HG03460 (cell line): ENCODE results near the gene TAF11L3.
"Not testable (repeated sequence)": the region's sequence is repeated elsewhere in the genome, so short reads cannot be mapped to it uniquely, and the experiment has no call there.

Experiments used
- ATAC-seq: cut with Tn5 transposase; IDR thresholded peaks from one replicate; pipeline ENCODE4 v1.9.1; 2021; ENCODE audit not compliant: unreplicated experiment

TAF11L3 gene

DNA sequence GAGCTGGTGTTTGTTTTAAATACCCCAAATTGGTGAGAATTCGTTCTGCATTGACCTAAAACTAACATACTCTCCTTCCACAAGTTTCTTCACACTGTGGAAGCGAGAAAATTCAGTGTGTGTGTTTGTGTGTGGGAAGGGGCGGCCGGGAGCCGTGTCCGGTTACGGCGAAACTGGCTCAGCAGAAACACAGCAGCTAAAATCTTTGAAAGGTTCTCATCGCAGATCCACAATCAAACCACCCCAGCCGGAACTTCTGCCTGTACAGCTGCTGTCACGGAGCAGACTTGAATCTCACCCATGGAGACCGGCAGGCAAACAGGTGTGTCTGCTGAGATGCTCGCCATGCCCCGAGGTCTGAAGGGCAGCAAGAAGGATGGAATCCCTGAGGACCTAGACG lies at the start of gene TAF11L3:
TSS of gene TAF11L3 (plus strand) at position 301 of the 400 bp plus-strand sequence.
- ATAC-seq, result not testable (repeated sequence)

DNA sequence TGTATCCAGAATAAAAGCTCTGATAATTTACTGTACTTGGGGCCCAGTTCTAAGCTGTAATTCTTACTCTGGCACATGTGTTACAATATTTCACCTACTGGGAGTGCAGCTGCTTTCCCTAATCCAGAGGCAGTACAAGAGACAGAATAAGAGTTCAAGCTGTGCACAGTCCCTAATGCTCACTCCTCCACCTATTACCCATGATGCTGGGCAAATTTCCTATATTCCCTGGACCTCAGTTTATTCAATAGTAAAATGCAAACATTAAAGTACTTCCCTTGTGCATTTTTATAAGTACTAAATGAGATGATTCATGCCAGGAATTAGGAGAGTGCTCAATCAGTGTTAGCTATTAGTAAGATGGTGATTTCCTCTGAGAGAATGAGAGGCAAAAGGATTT lies 48.1 kb upstream of the TAF11L3 start:
- no peak for ATAC-seq

DNA sequence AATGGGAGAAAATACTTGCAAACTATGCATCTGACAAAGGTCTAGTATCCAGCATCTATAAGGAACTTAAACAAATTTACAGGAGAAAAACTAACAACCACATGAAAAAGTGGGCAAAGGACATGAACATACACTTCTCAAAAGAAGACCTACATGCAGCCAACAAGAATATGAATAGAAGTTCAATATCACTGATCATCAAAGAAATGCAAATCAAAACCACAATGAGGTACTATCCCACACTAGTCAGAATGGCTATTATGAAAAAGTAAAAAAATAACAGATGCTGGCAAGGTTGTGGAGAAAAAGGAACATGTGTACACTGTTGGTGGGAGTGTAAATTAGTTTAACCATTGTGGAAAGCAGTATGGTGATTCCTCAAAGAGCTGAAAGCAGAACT lies 43.1 kb upstream of the TAF11L3 start:
- ATAC-seq, result not testable (repeated sequence)

DNA sequence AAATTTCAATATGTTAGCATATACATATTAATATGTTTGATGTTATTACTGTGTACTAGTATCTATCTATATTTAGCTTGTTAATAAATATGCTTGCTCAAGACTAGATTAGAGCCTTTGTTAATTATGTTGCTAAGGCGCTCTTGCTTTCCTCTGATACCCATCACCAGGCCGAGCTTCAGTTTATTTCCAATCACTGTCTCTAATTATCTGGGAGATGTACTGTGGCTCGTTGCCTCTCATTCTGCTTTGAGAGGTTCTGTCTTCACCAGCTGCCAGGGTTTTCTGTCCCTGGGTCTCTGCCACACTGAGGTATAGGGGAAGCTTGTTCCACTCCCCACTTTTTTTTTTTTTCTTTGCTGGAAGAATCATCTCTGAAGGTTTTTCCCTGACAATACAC lies 41.1 kb upstream of the TAF11L3 start:
- ATAC-seq, result no peak

DNA sequence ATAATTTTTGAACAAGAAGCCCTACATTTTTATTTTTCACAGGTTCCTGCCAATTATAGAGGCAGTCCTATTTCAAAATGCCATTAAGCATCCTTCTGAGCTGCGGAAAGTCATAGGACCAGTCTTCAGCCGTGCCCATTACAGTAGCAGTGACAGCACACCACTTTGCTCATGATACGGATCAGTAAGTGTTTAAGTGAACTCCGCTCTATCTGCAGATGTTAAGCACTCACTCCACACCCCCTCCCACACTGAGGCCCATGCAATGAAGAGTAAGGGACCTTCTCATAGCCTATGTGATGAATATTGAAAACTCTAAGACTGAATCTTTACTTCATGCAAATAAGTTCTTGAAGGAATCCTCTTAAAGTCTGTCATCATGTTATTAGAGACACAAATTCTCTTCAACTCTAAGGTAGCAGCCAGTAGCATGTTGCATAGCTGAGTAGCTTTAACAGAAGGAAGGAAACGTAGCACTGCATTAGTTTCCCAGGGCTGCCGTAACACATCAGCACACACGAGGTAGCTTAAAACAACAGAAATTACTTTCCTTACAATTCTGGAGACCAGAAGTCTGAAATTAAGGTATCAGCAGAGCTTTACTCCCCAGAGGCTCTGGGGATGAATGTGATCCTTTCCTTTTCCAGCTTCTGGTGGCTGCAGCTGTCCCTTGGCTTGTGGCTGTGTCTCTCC lies 40.4 kb upstream of the TAF11L3 start:
- no peak for ATAC-seq

DNA sequence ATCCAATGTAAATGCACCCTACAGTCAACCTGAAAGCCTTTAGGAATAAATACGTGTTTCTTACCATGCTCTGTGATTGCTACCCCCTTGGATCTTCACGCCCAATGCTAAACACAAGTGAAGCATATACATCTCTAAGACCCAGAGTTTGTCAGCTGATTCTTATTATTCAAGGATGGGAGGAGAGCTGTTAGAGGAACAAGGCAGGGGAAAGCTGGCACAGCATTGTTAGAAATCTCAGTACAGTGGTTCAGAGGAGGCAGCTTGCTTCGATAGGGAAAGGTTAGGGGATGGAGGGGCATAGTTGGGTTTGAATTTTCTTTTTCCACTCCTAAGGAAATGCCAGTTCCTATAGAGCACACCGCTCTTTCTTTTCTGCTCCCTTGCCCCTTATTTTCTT lies 36.8 kb upstream of the TAF11L3 start:
- ATAC-seq, result no peak

DNA sequence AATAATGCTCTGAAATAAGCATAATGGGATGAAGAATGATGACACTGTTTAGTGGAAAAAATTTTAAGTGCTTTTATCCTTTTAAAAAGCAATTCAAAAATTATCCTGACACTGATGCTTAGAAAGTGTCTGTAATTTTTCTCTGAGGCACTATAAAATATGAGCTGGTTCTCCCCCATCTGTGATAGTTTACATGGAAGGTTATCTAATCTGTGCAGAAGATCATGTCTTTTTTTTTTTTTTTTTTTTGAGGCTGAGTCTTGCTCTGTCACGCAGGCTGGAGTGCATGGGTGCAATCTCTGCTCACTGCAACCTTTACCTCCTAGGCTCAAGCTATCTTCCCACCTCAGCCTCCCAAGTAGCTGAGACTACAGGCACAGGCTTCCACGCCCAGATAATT lies 35.4 kb upstream of the TAF11L3 start:
- no peak for ATAC-seq

DNA sequence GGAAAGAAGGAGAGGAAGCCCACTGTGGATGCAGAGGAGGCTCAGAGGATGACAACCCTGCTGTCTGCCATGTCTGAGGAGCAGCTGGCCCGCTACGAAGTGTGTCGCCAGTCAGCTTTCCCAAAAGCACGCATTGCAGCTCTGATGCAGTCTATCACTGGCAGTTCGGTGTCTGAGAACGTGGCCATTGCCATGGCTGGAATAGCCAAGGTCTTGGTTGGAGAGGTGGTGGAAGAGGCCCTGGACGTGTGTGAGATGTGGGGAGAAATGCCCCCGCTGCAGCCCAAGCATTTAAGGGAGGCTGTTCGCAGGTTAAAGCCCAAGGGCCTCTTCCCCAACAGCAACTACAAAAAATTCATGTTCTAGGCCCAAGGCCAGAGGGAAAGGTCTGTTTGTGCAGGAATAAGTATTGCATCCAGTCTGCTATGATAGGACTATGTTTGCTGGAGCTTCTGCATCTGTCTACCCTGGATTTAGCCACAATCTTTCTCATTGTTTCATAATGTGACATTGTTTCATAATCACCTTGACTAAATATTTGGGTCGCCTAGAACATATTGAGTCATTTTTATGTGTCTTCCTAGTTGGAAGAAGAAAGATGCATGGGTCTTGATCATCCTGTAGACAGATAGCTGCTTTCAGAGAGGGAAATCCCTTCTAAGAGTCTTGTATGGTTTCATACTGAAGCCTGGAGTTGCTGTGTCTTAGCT lies 31.5 kb upstream of the TAF11L3 start:
- not testable (repeated sequence) for ATAC-seq

DNA sequence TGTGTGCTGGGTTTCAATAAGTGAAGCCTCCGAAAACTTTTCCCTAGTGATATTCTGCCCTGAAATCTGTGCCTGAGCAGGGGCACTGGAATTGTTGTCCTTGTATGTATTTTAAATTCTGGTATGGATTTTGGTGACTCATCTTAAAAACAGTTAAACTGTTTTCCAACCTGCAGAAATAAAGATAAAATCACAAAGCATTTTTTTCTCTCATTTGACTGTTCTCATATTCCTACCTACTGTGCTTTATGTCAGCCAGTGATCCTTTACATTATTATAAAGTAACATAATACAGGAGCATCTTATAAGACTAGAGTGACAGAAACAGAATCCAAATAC lies 31.0 kb upstream of the TAF11L3 start:
- no peak for ATAC-seq

DNA sequence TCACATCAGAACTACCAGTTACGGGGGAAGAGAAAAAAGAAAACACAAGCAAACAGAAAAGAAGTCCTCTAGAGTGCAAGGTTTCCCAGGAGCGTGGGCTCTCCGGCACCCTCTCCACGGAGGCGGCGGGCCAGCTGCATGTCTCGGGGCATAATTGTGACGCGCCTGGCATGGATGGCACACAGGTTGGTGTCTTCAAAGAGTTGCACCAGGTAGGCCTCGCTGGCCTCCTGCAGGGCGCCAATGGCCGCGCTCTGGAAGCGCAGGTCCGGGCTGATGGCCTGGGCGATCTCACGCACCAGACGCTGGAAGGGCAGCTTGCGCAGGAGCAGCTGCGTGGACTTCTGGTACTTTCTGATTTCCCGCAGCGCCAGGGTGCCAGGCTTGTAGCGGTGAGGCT lies 26.9 kb upstream of the TAF11L3 start:
- not testable (repeated sequence) for ATAC-seq

DNA sequence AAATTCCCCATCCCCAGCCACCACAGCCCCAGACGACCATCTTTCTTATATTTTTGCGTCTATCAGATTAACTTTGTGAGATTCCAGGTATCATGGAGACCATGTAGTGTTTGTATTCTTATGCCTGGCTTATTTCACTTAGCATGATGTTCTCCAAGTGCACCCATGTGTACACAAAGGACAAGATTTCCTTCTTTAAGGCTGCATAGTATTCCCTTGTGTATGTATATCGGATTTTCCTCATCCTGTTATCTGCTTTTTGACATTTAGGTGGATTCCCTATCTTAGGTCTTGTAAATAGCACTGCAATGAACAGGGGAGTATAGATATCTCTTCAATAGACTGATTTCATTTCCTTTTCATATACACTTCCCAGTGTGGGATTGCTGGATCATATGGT lies 25.4 kb upstream of the TAF11L3 start:
- ATAC-seq, result no peak

DNA sequence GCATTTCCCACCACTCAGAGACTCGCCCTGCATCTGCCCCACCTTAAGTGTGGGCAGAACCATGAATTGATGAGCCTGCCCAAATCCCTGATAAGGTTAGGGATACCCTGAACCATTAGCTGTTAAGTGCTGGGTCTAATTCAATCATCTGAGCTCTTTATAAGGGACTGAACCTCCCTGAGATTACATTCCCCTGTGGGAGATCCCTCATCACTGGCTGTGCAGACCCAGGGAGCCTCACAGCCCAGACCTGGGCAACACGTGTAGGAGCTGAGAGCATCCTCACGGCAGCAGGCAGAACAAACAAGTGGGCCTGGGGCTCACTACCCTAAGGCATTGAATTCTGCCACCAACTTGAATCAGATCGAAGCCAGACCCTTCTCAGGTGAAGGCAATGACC lies 20.7 kb upstream of the TAF11L3 start:
- ATAC-seq, result no peak

DNA sequence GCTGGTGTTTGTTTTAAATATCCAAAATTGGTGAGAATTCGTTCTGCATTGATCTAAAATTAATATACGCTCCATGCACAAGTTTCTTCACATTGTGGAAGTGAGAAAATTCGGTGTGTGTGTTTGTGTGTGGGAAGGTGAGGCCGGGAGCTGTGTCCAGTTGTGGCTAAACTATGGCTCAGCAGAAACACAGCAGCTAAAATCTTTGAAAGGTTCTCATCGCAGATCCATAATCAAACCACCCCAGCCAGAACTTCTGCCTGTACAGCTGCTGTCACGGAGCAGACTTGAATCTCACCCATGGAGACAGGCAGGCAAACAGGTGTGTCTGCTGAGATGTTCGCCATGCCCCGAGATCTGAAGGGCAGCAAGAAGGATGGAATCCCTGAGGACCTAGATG lies 20.2 kb upstream of the TAF11L3 start, which contains the start of gene TAF11L2:
TSS of gene TAF11L2 (plus strand) at position 301 of the 400 bp plus-strand sequence.
- ATAC-seq, result not testable (repeated sequence)

DNA sequence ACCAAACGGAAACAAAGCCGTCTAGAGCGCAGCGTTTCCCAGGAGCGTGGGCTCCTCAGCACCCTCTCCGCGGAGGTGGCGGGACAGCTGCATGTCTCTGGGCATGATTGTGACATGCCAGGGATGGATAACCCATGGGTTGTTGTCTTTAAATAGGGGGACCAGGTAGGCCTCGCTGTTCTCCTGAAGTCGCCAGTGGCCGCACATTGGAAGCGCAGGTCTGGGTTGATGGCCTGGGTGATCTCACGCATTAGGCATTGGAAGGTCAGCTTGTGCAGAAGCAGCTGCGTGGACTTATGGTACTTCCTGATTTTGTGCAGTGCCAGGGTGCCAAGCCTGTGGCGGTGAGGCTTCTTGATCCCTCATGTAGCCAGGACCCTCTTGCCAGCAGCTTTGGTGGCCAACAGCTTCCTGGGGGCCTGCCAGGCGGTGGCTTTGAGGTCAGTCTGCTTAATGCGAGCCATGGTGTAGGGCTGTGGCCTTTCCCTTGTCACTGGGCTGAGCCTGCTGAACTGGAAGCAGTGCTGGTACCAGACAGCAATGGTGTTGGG lies 6.3 kb upstream of the TAF11L3 start:
- no peak for ATAC-seq

DNA sequence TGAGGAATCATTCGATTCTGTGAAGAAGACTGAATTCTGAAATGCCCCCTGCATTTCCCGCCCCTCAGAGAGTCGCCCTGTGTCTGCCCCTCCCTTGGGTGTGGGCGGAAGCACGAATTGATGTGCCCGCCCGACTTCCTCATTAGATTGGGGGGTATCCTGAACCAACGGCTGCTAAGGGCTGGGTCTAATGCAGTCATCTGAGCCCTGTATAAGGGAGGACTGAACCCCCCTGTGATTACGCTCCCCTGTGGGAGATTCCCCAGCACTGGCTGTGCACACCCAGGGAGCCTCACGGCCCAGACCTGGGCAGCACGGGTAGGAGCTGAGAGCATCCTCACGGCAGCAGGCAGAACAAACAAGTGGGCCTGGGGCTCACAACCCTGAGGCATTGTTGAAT lies 641 bp upstream of the TAF11L3 start:
- not testable (repeated sequence) for ATAC-seq

DNA sequence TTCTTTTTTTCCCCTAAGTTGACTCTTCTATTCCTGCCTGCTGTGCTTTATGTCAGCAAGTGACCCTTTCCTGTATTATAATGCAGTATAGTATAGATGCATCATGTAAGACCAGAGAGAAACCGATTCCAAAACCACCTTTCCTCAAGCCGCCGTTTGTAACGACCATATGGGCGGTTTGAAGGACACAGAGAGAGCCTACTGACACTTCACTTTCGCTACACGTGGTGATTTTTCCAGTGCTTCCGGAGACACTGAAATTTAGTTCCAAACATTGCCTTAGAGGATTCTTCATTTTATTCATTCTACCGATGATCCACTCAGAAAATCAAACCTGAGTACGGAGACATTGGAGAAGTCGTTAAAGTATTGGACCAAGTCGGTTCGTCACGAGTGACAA lies 1.3 kb downstream of the TAF11L3 start:
- ATAC-seq, result not testable (repeated sequence)

DNA sequence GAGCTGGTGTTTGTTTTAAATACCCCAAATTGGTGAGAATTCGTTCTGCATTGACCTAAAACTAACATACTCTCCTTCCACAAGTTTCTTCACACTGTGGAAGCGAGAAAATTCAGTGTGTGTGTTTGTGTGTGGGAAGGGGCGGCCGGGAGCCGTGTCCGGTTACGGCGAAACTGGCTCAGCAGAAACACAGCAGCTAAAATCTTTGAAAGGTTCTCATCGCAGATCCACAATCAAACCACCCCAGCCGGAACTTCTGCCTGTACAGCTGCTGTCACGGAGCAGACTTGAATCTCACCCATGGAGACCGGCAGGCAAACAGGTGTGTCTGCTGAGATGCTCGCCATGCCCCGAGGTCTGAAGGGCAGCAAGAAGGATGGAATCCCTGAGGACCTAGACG lies 3.3 kb downstream of the TAF11L3 start, which contains the start of gene TAF11L4:
TSS of gene TAF11L4 (plus strand) at position 301 of the 400 bp plus-strand sequence.
- not testable (repeated sequence) for ATAC-seq

DNA sequence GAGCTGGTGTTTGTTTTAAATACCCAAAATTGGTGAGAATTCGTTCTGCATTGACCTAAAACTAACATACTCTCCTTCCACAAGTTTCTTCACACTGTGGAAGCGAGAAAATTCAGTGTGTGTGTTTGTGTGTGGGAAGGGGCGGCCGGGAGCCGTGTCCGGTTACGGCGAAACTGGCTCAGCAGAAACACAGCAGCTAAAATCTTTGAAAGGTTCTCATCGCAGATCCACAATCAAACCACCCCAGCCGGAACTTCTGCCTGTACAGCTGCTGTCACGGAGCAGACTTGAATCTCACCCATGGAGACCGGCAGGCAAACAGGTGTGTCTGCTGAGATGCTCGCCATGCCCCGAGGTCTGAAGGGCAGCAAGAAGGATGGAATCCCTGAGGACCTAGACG lies 6.8 kb downstream of the TAF11L3 start, which contains the start of gene TAF11L5:
TSS of gene TAF11L5 (plus strand) at position 301 of the 400 bp plus-strand sequence.
- ATAC-seq, result not testable (repeated sequence)

DNA sequence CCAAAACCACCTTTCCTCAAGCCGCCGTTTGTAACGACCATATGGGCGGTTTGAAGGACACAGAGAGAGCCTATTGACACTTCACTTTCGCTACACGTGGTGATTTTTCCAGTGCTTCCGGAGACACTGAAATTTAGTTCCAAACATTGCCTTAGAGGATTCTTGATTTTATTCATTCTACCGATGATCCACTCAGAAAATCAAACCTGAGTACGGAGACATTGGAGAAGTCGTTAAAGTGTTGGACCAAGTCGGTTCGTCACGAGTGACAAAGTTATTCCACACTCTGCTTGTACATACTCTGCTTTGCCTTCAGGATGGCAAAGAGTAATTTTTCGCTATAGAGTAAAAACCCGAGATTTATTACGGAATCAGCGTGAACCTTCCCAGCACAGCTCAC lies 8.3 kb downstream of the TAF11L3 start:
- not testable (repeated sequence) for ATAC-seq

DNA sequence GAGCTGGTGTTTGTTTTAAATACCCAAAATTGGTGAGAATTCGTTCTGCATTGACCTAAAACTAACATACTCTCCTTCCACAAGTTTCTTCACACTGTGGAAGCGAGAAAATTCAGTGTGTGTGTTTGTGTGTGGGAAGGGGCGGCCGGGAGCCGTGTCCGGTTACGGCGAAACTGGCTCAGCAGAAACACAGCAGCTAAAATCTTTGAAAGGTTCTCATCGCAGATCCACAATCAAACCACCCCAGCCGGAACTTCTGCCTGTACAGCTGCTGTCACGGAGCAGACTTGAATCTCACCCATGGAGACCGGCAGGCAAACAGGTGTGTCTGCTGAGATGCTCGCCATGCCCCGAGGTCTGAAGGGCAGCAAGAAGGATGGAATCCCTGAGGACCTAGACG lies 10.2 kb downstream of the TAF11L3 start, which contains the start of gene TAF11L6:
TSS of gene TAF11L6 (plus strand) at position 301 of the 400 bp plus-strand sequence.
- not testable (repeated sequence) for ATAC-seq
